Stimulated activated CD8-positive, alpha-beta memory T cell treated with anti-CD3 and anti-CD28 coated beads, Interleukin-4, amount 100 ng/mL, for 48 hours (primary cell): Measurements from ENCODE around the gene TACC2.
"Not testable (repeated sequence)": the region's sequence is repeated elsewhere in the genome, so short reads cannot be mapped to it uniquely, and the experiment has no call there.

Source experiments
- DNase-seq: peaks from one replicate; pipeline ENCODE4 v3.0.0-alpha.2; 2020

Gene TACC2

DNA sequence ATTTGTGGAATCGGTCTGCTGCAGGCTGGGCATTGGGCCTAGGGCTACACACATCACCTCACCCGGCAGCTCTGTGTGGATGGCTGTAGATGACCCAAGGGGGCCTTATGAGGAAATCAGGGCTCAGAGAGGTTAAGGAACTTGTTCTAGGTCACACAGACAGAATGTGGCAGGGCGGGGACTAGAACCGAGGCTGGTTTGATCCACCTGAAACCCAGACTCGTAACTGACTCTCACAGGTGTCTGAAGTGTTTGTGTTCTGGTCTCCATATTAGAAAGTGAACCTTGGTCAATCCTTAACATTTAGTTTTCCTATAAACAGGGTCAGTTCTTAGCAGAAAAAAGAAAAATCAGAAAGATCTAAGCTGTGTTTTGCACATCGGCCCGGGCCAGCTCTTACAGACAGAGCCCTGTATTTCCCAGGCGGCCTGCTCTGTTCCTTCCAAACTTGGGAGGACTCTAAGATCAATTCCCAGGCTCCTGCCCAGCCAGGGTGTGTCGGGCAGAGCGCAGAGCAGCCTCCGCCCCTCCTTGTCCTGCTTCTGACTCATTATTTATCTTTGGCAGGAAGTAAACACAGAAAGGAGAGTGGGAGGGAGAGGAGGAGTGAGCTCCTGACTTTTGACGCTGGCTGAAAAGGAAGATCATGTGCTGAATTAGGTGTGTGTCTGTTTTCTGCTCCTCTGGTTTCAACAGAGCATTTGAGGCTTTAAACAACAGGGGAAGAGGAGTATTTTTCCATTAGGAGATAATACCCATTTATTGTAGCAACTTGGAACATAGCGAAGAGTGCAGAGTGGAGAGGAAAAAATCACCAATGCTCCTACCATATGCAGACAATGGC, 74.1 kb downstream of the TACC2 start:
- DNase-seq: no peak

- DNase-seq: not testable (repeated sequence)
These were observed 77.5 kb downstream of the TACC2 start for GRCh38 chr10:122066337-122066939.

DNA sequence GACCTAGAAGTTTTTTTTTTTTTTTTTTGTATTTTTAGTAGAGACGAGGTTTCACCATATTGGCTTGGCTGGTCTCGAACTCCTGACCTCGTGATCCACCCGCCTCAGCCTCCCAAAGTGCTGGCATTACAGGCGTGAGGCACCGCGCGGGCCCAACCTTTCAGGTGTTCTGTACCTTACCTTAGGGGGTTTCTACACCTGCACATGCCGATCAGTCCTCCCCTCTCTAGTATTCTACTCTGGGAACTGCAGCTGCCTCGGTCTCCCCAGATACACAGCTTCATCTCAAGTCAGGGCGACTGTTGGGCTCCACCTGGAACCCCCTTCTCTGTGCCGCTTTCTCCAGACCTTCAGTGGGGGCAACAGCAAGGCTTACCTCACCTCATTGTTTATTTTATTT, 79.9 kb downstream of the TACC2 start:
- no peak for DNase-seq

DNA sequence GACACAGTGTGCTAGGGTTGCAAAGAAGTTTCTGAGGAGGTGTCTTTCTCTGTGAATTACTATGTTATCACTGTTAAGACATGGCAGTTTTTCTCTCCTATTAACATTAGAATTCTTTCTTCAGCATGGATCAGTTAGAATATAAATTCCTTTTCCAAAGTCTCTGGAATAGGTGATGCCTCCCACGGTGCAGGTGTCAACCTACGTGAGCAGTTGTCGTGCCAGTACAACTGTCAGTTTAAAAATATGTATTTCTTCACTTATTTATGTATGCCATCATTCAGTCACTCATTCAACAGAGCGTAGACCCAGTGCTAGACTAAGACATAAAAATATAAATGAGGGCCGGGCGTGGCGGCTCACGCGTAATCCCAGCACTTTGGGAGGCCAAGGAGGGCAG, 83.5 kb downstream of the TACC2 start:
- DNase-seq: no peak

DNA sequence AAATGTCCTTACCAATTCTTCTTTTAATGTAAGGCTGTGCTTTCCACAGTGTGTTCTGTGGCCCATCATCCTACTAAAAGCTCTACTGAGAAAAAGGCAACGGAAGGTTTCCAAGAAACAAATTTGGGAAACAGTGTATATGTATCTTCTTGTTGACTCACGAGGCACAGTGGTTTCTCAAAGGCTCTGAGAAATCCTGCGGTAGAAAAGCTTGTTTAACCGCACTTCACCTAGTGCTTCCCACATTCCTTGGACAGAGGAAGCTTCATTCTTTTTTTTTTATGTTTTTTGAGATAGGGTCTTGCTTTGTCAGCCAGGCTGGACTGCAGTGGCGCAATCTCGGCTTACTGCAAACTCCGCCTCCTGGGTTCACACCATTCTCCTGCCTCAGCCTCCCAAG, 84.5 kb downstream of the TACC2 start:
- DNase-seq: no peak

DNA sequence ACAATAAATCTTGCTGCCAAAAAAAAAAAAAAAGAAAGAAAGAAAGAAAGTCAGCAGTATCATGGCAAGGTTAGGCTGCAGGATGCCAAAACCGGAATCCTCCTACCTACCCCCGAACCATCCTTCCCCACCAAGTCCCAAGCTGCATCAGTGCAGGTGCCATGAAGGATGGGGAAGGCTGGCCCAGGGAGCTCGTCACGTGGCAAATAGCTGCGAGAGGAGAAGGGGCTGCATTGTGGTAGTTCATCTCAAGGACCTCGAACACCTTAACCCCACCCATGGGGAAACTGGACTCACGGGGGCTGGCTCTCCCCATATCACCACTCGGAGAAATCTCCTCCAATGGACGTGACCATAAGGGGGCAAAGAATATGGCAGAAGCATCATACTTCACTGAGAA, 86.2 kb downstream of the TACC2 start:
- no peak for DNase-seq

DNA sequence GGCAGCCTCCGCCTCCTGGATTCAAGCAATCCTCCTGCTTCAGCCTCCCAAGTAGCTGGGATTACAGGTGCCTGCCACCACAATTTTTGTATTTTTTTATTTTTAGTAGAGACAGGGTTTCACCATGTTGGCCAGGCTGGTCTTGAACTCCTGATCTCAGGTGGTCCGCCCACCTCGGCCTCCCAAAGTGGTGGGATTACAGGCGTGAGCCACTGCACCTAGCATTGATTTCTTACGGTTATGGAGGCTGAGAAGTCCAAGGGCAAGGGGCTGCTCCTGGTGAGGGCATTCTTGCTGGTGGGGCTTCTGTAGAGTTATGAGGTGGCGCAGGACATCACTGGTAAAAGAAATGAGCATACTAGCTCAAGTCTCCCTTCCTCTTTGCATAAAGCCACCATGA, 86.9 kb downstream of the TACC2 start:
- not testable (repeated sequence) for DNase-seq

DNA sequence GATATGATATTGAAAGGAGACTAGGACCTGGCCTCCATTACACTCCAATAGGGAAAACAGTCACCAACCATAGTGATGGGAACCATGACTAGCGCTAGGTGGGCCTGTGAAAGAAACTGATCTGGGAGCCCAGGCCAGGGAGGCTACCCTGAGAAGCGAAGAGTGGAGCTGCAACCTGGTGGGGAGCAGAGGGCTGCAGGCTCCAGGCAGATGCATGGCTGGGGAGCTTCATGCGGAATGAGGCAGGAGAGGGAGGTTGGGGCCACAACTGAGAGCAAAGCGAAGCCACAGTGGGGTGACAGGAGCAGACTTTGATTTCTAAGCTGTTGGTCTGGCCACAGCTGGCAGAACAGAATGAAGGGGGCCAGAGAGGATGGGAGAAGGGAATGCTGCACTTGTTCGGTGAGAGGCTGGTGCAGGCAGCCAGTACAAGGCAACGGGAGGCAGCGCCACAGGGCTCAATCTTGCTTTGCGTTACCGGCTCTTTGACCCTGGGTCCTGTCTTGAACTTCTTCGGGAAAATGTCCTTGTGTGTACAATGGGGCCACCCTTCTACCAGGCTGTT, 88.4 kb downstream of the TACC2 start:
- DNase-seq: no peak

DNA sequence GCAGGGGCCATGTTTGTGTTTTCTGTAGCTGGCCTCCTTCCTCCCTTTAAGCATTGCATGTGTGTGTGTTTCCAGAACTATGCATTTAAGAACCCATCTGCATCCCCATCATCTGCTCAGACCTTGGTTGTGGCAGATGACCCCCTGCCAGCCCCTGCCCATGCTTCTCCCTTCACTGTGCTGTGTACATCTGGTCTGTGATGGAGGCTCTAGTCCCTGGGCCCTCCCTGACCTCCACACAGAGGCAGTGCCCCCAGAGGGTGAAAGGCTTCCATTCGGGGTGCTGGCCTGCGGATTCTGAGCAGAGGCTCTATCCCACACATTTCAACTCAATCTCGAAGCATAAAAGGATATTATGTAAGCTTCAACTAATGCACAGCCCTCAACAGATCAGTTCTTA, 89.4 kb downstream of the TACC2 start:
- DNase-seq: no peak

GRCh38 chr10:122078965-122079795, 90.2 kb downstream of the TACC2 start:
- DNase-seq: no peak

DNA sequence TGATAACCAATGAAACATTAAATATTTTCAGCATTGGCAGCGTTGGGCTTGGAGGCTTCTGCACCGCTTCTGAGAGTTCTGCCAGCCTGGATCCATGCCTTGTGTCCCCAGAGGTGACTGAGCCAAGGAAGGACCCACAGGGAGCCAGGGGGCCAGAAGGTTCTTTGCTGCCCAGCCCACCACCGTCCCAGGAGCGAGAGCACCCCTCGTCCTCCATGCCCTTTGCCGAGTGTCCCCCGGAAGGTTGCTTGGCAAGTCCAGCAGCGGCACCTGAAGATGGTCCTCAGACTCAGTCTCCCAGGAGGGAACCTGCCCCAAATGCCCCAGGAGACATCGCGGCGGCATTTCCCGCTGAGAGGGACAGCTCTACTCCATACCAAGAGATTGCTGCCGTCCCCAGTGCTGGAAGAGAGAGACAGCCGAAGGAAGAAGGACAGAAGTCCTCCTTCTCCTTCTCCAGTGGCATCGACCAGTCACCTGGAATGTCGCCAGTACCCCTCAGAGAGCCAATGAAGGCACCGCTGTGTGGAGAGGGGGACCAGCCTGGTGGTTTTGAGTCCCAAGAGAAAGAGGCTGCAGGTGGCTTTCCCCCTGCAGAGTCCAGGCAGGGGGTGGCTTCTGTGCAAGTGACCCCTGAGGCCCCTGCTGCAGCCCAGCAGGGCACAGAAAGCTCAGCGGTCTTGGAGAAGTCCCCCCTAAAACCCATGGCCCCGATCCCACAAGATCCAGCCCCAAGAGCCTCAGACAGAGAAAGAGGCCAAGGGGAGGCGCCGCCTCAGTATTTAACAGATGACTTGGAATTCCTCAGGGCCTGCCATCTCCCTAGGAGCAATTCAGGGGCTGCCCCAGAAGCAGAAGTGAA, 93.9 kb downstream of the TACC2 start:
- no peak for DNase-seq

DNA sequence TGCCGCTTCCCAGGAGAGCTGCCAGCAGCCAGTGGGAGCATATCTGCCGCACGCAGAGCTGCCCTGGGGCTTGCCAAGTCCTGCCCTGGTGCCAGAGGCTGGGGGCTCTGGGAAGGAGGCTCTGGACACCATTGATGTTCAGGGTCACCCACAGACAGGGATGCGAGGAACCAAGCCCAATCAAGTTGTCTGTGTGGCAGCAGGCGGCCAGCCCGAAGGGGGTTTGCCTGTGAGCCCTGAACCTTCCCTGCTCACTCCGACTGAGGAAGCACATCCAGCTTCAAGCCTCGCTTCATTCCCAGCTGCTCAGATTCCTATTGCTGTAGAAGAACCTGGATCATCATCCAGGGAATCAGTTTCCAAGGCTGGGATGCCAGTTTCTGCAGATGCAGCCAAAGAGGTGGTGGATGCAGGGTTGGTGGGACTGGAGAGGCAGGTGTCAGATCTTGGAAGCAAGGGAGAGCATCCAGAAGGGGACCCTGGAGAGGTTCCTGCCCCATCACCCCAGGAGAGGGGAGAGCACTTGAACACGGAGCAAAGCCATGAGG, 94.6 kb downstream of the TACC2 start:
- DNase-seq: no peak

GRCh38 chr10:122084286-122085041, 95.5 kb downstream of the TACC2 start:
- no peak for DNase-seq

DNA sequence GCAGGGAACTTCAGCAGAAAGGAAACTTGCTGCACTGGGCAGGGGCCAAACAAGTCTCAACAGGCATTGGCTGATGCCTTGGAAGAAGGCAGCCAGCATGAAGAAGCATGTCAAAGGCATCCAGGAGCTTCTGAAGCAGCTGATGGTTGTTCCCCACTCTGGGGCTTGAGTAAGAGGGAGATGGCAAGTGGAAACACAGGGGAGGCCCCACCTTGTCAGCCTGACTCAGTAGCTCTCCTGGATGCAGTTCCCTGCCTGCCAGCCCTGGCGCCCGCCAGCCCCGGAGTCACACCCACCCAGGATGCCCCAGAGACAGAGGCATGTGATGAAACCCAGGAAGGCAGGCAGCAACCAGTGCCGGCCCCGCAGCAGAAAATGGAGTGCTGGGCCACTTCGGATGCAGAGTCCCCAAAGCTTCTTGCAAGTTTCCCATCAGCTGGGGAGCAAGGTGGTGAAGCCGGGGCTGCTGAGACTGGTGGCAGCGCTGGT, 96.5 kb downstream of the TACC2 start:
- DNase-seq: no peak

- no peak for DNase-seq
These were observed 97.7 kb downstream of the TACC2 start for GRCh38 chr10:122086416-122087240.

DNA sequence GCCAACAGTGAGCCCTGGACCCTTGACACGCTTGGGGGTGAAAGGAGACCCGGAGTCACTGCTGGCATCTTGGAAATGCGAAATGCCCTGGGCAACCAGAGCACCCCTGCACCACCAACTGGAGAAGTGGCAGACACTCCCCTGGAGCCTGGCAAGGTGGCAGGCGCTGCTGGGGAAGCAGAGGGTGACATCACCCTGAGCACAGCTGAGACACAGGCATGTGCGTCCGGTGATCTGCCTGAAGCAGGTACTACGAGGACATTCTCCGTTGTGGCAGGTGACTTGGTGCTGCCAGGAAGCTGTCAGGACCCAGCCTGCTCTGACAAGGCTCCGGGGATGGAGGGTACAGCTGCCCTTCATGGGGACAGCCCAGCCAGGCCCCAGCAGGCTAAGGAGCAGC, 98.5 kb downstream of the TACC2 start:
- DNase-seq: no peak

DNA sequence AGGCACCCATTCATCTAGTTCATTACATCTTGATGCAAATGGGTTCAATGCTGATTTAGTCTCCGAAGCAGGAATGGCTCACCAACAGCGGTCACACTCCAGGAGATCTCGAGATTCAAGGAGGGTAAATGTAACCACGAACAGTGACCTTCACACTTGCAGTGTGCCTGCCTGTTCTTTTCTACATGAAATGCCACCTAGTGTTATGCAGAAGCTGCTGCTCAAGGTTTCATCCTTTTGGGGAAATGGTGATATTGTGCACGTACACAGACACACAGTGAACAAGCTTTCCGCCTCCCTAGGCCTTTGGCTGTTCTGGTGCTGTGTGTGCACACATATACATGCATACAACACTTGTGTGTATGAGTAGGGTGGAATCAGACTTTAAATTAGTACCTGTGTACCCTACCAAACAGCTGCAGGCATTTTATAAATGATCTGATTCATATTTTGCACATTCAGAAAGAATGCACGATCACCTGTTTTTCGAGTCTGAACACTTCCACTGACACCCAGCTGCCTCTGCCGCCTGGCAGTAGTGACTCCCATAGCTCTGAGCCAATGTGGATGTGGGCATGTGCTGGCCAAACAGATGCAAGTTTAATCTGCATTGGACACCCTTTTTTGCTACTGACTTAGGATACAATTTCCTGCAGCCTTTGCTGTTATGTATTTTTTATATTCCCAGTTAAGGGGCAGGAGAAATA, 100.5 kb downstream of the TACC2 start:
- DNase-seq: no peak

DNA sequence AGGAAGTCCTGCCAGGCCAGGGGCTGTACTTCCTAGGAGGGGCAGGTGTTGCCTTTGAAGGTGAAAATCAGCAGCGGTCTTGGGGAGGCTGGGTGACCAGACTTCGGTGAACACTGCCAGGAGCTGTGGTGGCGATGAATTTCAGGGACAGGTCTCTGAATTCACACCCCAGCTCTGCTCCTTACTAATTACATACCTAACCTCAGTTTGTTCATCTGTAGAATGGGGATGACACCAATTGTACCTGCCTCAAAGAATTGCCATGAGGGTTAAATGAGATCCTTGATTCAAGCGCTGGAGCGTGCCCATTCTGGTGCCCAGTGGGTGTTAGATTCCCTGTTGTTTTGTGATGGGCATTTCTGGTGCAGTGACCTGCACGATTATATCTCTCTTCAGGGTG, 102.8 kb downstream of the TACC2 start:
- DNase-seq: no peak

DNA sequence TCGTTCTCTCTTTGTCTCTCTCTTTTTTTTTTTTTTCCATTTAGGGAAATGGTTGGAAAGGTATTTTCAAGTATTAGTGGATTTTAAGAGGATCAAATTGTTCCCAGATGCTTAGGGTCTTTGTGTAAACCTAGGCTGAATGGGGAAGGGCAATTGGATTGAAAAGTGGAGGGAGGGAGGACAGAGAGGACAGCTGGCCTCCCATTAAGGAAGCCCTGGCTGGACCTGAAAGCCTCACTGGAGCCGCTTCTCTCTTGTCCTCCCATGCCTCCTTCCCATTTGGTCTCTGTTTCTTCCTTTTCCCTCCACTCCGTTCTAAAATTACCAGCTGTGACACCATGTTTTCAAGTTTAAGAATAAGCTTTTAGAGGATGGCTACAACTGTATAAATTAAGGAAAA, 104.1 kb downstream of the TACC2 start:
- no peak for DNase-seq

- DNase-seq: not testable (repeated sequence)
These were observed 107.2 kb downstream of the TACC2 start for GRCh38 chr10:122096181-122096580.
